ENCODE data around the gene PNKP. TPM values are rescaled to one million over a fixed set of nuclear protein-coding genes. Genes with fewer than 3 reads are reported as not detected.
A peak's percentile ranks its signal among the peaks of the same experiment; 100 is the strongest.

Gene PNKP
- total RNA-seq, 1 experiment from 2014 or later = 130 TPM

- Mint-ChIP-seq H3K4me3 (ENCODE audit: unreplicated experiment) (no peak overlapping the region), H3K9me3 (ENCODE audit: unreplicated experiment) (no peaks in the 10 kb centered on the region), H3K36me3 (ENCODE audit: insufficient read depth, unreplicated experiment) (peaks cover 96% of the 10 kb centered on the region), H3K27ac (ENCODE audit: unreplicated experiment) (peak overlapping the region; percentile 45), H3K27me3 (ENCODE audit: insufficient read depth, unreplicated experiment) (no peaks in the 10 kb centered on the region), H3K4me1 (ENCODE audit: low read depth, unreplicated experiment) (peaks cover 12% of the 10 kb centered on the region)
- intact Hi-C loops (cut with micrococcal nuclease; ENCODE audit: unreplicated experiment) = no loop called here
- ChIA-PET CTCF (no interaction called here), POLR2A (interaction anchor here (0.6 kb wide), 1 partner anchor 48 kb away, joined by 5 read pairs; no protein-coding TSS in a partner anchor)
- Histone ChIP-seq H3K4me3 (ENCODE audit: low read depth, low read length) (no peak overlapping the region), H3K27me3 (replicated peaks; ENCODE audit: control insufficient read depth, insufficient read depth, low read length) (no peaks in the 10 kb centered on the region), H3K36me3 (ENCODE audit: control insufficient read depth, insufficient read depth, low read length) (peaks cover 16% of the 10 kb centered on the region), H3K4me1 (peaks cover 6% of the 10 kb centered on the region), H3K9me3 (no peaks in the 10 kb centered on the region)
- TF ChIP-seq, protein P1, sequence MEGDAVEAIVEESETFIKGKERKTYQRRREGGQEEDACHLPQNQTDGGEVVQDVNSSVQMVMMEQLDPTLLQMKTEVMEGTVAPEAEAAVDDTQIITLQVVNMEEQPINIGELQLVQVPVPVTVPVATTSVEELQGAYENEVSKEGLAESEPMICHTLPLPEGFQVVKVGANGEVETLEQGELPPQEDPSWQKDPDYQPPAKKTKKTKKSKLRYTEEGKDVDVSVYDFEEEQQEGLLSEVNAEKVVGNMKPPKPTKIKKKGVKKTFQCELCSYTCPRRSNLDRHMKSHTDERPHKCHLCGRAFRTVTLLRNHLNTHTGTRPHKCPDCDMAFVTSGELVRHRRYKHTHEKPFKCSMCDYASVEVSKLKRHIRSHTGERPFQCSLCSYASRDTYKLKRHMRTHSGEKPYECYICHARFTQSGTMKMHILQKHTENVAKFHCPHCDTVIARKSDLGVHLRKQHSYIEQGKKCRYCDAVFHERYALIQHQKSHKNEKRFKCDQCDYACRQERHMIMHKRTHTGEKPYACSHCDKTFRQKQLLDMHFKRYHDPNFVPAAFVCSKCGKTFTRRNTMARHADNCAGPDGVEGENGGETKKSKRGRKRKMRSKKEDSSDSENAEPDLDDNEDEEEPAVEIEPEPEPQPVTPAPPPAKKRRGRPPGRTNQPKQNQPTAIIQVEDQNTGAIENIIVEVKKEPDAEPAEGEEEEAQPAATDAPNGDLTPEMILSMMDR (IDR thresholded peaks at IDR 0.05; ENCODE audit: insufficient read depth in 1 of 2, low read depth in 1 of 2, low read length in 1 of 2, severe bottlenecking in 1 of 2, unreplicated experiment in 1 of 2) = no peak
- DNase-seq = no peak
- BruUV-seq (replicated peaks) = no TSS peak
These were observed 6.3 kb downstream of the PNKP start for GRCh38 chr19:49861107-49861506.

DNA sequence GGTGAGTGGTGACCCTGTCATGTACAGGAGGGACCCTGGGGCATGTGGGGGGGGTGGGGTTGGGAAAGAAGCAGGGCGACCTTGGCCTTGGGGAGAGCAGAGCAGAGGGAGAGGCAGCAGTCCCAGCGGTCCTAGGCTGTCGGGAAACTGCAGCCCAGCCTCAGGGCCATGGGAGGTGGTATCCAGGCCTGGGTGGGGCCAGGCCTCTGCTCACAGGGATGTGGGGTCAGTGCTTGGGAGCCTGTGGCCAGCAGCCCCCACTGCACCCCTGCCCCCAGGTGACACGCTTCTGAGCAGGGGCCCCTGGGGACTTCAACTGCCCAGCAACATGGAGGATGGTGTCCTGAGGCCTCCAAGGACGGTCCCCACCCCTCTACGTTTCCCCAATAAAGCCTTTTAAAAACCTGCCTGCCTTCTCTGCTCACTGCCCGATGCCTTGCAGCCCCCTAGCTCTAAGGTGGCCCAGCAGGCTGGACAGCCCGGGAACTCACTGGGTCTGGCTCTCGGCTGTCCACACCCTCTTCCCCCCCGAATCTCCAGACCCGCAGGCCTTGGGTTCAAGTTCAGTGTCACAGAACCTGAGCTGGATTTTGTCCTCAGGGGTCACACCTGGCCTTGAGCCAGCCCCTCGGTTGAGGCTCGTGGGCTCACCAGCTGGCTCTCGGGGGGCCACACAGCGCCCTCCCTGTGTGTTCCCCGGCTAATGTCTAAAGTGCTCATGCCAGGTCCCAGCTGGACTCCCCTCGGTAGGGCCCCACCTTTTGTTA, 6.9 kb downstream of the PNKP start:
- intact Hi-C loops (cut with micrococcal nuclease; ENCODE audit: unreplicated experiment) = no loop called here
- Mint-ChIP-seq H3K27me3 (ENCODE audit: insufficient read depth, unreplicated experiment) (no peaks in the 10 kb centered on the region), H3K9me3 (ENCODE audit: unreplicated experiment) (no peaks in the 10 kb centered on the region), H3K36me3 (ENCODE audit: insufficient read depth, unreplicated experiment) (peaks cover 96% of the 10 kb centered on the region), H3K4me3 (ENCODE audit: unreplicated experiment) (no peak overlapping the region), H3K27ac (ENCODE audit: unreplicated experiment) (peak overlapping the region; percentile 45), H3K4me1 (ENCODE audit: low read depth, unreplicated experiment) (peaks cover 6% of the 10 kb centered on the region)
- no peak for DNase-seq
- POLR2A ChIA-PET = interaction anchor here (0.6 kb wide), 1 partner anchor 48 kb away, joined by 5 read pairs; no protein-coding TSS in a partner anchor
- Histone ChIP-seq H3K4me3 (ENCODE audit: low read depth, low read length) (no peak overlapping the region), H3K9me3 (no peaks in the 10 kb centered on the region), H3K27me3 (replicated peaks; ENCODE audit: control insufficient read depth, insufficient read depth, low read length) (no peaks in the 10 kb centered on the region), H3K4me1 (no peaks in the 10 kb centered on the region; the same call in 1 of the 2 replicates), H3K36me3 (ENCODE audit: control insufficient read depth, insufficient read depth, low read length) (peaks cover 19% of the 10 kb centered on the region)
- CTCF ChIA-PET = no interaction called here
- no TSS peak for BruUV-seq (replicated peaks)
- TF ChIP-seq, protein P1 (IDR thresholded peaks at IDR 0.05; ENCODE audit: insufficient read depth in 1 of 2, low read depth in 1 of 2, low read length in 1 of 2, severe bottlenecking in 1 of 2, unreplicated experiment in 1 of 2) = no peak

GRCh38 chr19:49859682-49860335, 7.6 kb downstream of the PNKP start:
- Histone ChIP-seq H3K36me3 (ENCODE audit: control insufficient read depth, insufficient read depth, low read length) (peaks cover 19% of the 10 kb centered on the region), H3K9me3 (no peaks in the 10 kb centered on the region), H3K27me3 (replicated peaks; ENCODE audit: control insufficient read depth, insufficient read depth, low read length) (no peaks in the 10 kb centered on the region), H3K4me1 (no peaks in the 10 kb centered on the region), H3K4me3 (ENCODE audit: low read depth, low read length) (no peak overlapping the region)
- H3K9me3 Mint-ChIP-seq (ENCODE audit: unreplicated experiment) = no peaks in the 10 kb centered on the region
- ChIA-PET POLR2A (interaction anchor here (2.0 kb wide), 1 partner anchor 10 kb away, joined by 7 read pairs; no protein-coding TSS in a partner anchor), CTCF (no interaction called here)
- H3K36me3 Mint-ChIP-seq (ENCODE audit: insufficient read depth, unreplicated experiment) = peaks cover 96% of the 10 kb centered on the region
- peak overlapping the region; percentile 45 for H3K27ac Mint-ChIP-seq (ENCODE audit: unreplicated experiment)
- BruUV-seq (replicated peaks) = no TSS peak
- intact Hi-C loops (cut with micrococcal nuclease; ENCODE audit: unreplicated experiment) = no loop called here
- no peak for DNase-seq
- H3K4me3 Mint-ChIP-seq (ENCODE audit: unreplicated experiment) = no peak overlapping the region
- no peaks in the 10 kb centered on the region for H3K4me1 Mint-ChIP-seq (ENCODE audit: low read depth, unreplicated experiment)
- TF ChIP-seq, protein P1 (IDR thresholded peaks at IDR 0.05; ENCODE audit: insufficient read depth in 1 of 2, low read depth in 1 of 2, low read length in 1 of 2, severe bottlenecking in 1 of 2, unreplicated experiment in 1 of 2) = no peak
- no peaks in the 10 kb centered on the region for H3K27me3 Mint-ChIP-seq (ENCODE audit: insufficient read depth, unreplicated experiment)

Measured in Caco-2 (cell line).